ENCODE measurements around the gene ZFP36L1. TPM values are rescaled to one million over a fixed set of nuclear protein-coding genes. Genes with fewer than 3 reads are reported as not detected.

The ZFP36L1 gene
- total RNA-seq, 2 donors from 2014 or later = 217 to 257 TPM

DNA sequence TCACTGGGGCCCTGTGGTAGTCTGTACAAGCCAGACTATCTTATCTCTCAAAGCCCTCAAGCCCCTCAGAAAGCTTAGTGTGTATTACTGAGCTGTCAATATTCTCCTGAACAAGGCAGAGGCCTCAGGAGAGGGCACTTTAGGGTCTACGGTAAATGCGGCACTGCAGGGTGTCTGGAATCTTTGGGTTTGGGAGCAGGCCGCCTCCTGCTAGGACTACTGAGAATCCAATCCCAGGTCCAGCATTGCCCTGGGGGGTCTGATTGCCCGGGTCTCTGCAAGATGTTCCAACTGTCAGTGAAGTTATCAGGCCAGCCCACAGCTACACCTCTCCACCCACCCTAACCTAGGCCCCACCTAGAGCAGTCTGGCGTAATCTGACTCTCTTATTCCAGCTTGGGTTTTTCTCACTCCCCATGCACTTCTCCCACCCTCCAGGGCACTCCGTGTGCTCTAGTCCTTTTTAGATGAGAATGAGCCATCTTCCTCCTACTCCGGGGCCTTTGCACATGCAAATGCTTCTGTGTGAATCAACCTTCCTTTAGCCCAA lies 4.3 kb upstream of the ZFP36L1 start:
- peak overlapping the region; percentile 96 for H3K4me3 Mint-ChIP-seq
- H3K4me1 Mint-ChIP-seq = peaks cover 39% of the 10 kb centered on the region
- no peaks in the 10 kb centered on the region for H3K36me3 Mint-ChIP-seq (ENCODE audit: low read depth)
- peaks cover 2% of the 10 kb centered on the region for H3K9me3 ChIP-seq (ENCODE audit: control insufficient read depth, low read length, poor library complexity, severe bottlenecking)
- no peak for DNase-seq
- ATAC-seq = no peak
- peak overlapping the region; percentile 99 for H3K27ac Mint-ChIP-seq
- H3K27me3 Mint-ChIP-seq = no peaks in the 10 kb centered on the region

DNA sequence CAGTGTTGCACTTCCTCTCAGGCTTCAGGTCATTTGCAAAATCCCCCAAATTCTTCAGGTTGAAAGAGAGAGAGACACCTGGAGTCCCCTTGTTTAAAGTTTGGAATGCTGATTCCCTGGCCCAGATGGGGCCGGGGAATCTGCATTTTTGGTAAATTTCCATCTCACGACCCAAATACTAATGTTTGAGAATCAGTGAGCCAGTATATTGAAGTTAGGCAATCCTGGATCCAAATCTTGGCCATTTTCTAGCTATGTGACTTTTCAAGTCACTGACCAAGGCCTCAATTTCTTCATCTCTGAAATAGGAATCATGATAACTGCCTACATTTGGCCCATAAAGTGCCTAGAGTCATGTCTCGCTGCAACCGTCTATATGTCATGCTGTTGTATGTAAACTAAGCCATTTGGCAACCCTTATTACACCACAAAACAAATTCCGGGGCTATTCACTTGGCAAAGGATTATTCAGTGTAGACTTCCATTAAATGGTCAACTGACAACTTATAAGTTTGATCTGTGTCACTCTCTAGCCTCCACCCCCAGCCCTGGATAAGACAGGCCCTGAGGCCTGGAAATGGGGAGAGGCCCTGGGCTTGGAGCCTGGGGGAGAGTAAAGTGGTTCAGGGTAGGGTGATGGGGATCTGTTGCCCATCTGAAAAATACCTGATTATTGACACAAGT lies 3.7 kb upstream of the ZFP36L1 start:
- Mint-ChIP-seq H3K27ac (peak overlapping the region; percentile 99), H3K36me3 (ENCODE audit: low read depth) (peaks cover 1% of the 10 kb centered on the region), H3K4me3 (peak overlapping the region; percentile 96), H3K4me1 (peaks cover 39% of the 10 kb centered on the region), H3K27me3 (no peaks in the 10 kb centered on the region)
- DNase-seq = no peak
- no peak for ATAC-seq
- H3K9me3 ChIP-seq (ENCODE audit: control insufficient read depth, low read length, poor library complexity, severe bottlenecking) = peaks cover 2% of the 10 kb centered on the region

DNA sequence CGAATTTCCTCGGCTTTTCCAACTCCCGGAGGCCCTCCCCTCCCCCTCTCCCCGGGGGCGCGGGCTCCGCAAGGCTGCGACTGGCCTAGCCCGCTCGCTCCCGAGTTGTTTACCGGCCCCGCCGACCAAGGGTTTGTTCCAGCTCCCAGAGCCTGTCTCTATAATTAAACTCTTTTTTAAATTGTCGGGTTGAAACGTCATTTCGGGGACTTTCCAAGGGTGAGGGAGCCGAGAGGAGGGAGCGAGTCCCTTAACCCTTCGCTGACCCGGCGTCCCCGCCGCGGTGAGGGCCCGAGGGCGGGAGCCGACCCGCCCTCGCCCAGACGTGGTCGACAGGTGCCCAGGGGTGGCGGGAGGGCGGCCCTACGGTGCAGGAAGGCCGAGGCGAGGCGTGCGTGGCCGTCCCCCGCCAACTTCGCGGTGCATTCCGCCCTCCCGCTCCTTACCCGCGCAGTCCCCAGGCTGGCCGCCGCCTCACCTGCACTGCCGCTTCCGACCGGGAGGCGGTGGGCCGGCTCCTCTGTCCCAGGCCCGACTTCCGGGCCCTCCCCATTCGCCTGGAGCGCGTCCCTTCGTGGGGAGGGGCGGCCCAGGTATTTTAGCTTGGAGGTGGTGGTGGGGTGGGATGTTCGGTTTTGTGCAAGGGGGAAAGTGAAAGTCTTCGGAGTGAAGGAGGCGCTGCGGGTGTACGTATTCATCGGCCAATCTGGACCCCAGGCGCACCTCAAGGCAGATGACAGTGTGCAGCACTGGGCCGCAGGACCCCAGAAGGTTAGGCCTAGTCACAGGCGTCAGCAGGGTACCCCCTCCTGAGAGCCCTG lies 2.9 kb upstream of the ZFP36L1 start:
- H3K36me3 Mint-ChIP-seq (ENCODE audit: low read depth) = peaks cover 9% of the 10 kb centered on the region
- H3K9me3 ChIP-seq (ENCODE audit: control insufficient read depth, low read length, poor library complexity, severe bottlenecking) = peaks cover 2% of the 10 kb centered on the region
- peak; percentile 70 to 75 (median 74) for DNase-seq
- ATAC-seq = peak; percentile 51
- peak overlapping the region; percentile 96 for H3K4me3 Mint-ChIP-seq
- H3K27ac Mint-ChIP-seq = peak overlapping the region; percentile 99
- no peaks in the 10 kb centered on the region for H3K27me3 Mint-ChIP-seq
- H3K4me1 Mint-ChIP-seq = peaks cover 43% of the 10 kb centered on the region

DNA sequence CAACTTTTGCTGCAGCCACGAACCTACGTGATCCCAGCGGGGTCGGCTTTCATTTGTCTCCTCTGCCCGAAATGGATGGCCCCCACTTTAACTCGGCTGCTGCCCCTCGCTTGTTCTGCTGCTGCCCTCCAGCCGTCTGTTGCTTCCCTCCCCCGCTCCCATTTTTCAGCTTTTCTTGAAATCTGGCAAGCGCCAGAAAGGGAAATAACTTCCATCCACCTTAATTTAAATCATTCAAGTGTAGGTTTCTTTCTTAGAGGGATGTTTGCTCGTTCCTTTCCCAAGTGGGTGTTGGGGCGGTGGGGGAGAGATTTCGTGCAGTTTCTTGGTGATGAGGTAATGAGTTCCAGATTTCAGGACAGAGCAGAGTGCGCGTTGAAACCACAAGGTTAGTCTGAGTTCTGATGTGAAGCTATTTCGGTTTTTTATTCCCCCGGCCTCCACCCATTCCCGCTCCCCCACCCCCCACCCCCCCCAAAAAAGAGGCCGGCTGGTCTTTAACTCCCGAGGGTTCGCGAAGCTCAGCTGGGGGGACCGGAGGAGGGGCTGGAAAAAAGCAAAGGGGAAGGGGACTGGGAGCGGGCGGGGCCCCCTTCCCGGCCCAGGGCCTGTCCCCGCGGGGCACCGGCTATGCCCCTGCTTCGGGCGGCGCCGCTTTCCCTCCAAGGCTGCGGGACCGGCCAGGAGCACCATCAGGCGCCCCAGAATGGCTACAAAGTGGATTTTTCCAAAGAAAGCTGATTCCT lies 2.2 kb upstream of the ZFP36L1 start:
- Mint-ChIP-seq H3K36me3 (ENCODE audit: low read depth) (peaks cover 12% of the 10 kb centered on the region), H3K27ac (peak overlapping the region; percentile 99), H3K27me3 (no peaks in the 10 kb centered on the region), H3K4me3 (peak overlapping the region; percentile 96), H3K4me1 (peaks cover 48% of the 10 kb centered on the region)
- peak in 1 of 3 donors; percentile 34 for DNase-seq
- peaks cover 2% of the 10 kb centered on the region for H3K9me3 ChIP-seq (ENCODE audit: control insufficient read depth, low read length, poor library complexity, severe bottlenecking)
- ATAC-seq = no peak

DNA sequence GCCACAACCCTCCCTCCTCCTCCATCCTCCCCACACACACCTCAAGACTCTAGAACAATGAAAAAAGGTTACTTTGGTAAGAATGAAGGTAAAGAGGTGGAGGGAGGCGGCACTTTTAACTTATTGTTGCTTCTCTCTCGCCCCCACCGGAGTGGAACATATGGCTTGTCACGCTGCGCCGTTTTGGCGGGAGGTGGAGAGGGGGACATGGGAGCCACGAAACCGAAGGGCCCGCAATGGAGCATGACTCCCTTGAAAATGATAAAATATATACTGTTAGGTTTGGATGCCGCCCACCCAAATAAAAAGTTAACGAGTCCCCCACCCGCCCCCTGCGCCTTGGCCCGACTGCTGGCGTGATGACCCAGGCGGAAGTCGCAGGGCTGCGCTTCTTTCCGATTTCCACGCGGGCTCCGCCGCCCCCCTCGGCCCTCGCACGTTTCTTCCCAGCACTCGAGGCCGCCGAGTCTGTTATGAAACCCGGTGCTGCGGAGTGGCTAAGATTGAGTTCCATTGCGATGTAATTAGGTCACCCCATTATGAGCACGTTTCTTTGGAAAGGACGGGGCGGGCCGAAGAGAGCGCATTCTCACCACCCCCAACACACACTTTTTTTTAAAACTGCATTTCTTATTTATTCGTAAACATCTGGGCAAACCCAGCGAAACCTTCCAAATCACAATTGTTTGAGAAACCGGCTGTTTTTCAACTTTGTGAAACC lies 1.4 kb upstream of the ZFP36L1 start:
- H3K4me1 Mint-ChIP-seq = peaks cover 53% of the 10 kb centered on the region
- H3K36me3 Mint-ChIP-seq (ENCODE audit: low read depth) = peaks cover 19% of the 10 kb centered on the region
- peak; percentile 62 to 73 (median 69) for DNase-seq

DNA sequence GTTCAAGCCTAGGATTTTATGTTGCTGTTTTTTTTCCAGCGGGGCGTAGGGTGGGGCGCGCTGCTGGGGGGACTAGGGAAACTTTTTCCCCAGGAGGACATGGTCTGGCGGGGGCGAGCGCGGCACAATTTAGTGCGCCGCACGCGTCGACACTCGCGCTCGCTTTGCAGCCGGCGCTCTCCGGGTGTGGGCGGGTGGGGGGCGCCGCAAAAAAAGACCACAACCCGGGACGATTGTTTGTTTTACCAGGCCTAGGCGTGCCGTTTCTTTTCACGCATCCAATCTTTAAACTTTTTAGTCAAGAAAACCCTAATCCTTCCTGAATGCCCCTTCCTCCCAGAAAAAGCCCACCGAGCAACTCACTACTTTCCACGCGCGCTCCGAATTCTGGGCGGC lies 865 bp upstream of the ZFP36L1 start:
- peak overlapping the region; percentile 96 for H3K4me3 Mint-ChIP-seq
- H3K4me1 Mint-ChIP-seq = peaks cover 56% of the 10 kb centered on the region
- H3K36me3 Mint-ChIP-seq (ENCODE audit: low read depth) = peaks cover 24% of the 10 kb centered on the region
- peak overlapping the region; percentile 99 for H3K27ac Mint-ChIP-seq
- peaks cover 2% of the 10 kb centered on the region for H3K9me3 ChIP-seq (ENCODE audit: control insufficient read depth, low read length, poor library complexity, severe bottlenecking)
- ATAC-seq (peak; percentile 1), DNase-seq (no peak)
- H3K27me3 Mint-ChIP-seq = no peaks in the 10 kb centered on the region

More for the DNA sequence above, 1.4 kb upstream of the ZFP36L1 start:
- Mint-ChIP-seq H3K27ac (peak overlapping the region; percentile 99), H3K4me3 (peak overlapping the region; percentile 96), H3K27me3 (no peaks in the 10 kb centered on the region)
- peak; percentile 40 for ATAC-seq
- peaks cover 2% of the 10 kb centered on the region for H3K9me3 ChIP-seq (ENCODE audit: control insufficient read depth, low read length, poor library complexity, severe bottlenecking)

DNA sequence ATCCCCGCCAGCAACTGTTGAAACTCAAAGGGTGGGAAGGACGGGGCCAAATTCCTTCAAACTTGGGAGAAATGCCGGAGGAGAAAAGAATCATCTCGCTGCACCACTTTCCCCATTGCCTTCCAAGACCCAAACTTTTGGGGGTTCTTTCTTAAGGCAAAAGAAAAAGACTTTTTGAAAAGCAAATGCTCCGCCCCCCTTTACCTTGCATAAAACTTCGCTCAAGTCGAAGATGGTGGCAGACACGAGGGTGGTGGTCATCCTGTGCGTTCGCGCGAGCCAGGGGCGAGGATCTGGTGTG lies 239 bp downstream of the ZFP36L1 start:
- Mint-ChIP-seq H3K4me1 (peaks cover 57% of the 10 kb centered on the region), H3K27ac (peak overlapping the region; percentile 99)

DNA sequence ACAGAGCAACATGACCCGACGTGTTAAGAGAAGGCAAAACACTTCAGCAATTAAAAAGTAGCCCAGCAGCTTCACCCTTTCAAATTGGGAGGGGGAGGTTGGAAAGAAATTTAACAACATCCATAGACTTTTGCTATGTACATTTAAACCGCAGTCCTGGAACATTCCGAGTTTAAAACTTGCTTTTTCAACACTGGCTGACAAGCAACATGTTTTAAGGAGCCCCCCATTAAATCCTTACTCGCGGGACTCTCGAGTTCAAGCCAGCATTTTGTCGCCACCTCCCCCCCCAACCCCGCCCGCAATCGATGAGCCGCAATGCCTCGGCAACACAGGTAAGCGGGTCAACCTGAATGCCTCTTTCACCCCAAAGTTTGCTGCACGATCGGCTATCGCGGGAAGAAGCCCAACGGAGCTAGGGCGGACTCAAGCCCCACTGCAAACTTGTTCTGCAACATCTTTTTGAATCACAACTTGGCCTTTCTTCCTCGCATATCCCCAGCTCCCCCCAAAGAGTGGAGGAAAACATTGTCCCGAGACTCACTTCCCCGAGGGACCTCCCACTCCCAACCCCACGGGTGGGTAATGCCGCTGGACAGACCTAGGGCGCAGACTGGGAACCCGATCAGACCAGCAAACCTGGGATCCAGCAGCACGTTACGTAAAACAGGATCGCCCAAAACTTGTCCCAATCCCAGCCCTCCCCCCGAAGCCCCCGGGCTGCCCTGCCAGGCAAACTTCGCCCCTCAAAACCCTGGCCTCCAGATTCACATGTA lies 777 bp downstream of the ZFP36L1 start:
- H3K4me1 Mint-ChIP-seq = peaks cover 56% of the 10 kb centered on the region
- DNase-seq = no peak

More for the DNA sequence above, 239 bp downstream of the ZFP36L1 start:
- peak overlapping the region; percentile 96 for H3K4me3 Mint-ChIP-seq
- ATAC-seq (peak; percentile 3), DNase-seq (no peak)
- H3K9me3 ChIP-seq (ENCODE audit: control insufficient read depth, low read length, poor library complexity, severe bottlenecking) = peaks cover 2% of the 10 kb centered on the region
- no peaks in the 10 kb centered on the region for H3K27me3 Mint-ChIP-seq
- peaks cover 24% of the 10 kb centered on the region for H3K36me3 Mint-ChIP-seq (ENCODE audit: low read depth)

DNA sequence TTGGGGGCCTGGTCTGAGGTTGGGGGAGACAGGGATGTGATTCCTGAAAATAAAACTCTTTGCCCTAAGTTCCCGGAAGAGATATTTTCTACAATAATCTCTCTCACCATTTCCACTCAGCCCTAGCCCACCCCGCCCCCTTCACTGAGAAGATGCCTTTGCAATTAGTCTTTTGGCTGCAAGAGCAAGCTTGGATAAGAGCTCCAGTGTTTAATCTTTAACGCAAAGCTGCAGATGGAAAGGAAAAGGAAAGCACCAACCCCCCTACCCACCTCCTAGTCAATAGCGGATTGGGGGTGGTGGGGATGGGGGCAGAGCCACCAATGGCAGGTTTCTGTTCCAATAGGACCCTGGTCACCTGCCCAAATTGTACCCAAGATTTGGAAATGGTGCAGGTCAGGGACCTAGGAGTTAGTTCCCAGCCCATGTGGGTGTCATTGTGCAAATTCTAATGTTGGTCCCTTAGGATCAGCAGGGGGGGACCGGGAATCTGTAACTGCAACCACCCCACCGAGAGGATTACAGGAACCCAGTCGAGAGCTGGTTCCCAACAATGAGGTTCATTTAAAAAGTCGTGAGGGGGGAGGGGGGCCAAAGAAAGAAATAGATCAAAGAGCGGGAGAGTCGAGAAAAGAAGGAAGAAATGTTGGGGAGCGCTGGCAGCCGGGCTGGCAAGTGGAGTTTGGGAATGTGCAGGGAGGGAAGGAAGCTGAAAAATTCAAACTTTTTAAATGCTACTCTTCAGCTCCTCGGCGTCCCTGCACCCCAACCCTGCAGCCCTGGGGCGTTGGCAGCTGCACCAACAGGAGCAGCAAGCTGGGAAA lies 1.6 kb downstream of the ZFP36L1 start:
- H3K4me3 Mint-ChIP-seq = peak overlapping the region; percentile 96
- H3K27ac Mint-ChIP-seq = peak overlapping the region; percentile 99
- peaks cover 2% of the 10 kb centered on the region for H3K9me3 ChIP-seq (ENCODE audit: control insufficient read depth, low read length, poor library complexity, severe bottlenecking)
- H3K36me3 Mint-ChIP-seq (ENCODE audit: low read depth) = peaks cover 24% of the 10 kb centered on the region
- DNase-seq (no peak), ATAC-seq (no peak)
- H3K4me1 Mint-ChIP-seq = peaks cover 58% of the 10 kb centered on the region
- H3K27me3 Mint-ChIP-seq = no peaks in the 10 kb centered on the region

More for the DNA sequence above, 777 bp downstream of the ZFP36L1 start:
- no peak for ATAC-seq
- H3K9me3 ChIP-seq (ENCODE audit: control insufficient read depth, low read length, poor library complexity, severe bottlenecking) = peaks cover 2% of the 10 kb centered on the region
- Mint-ChIP-seq H3K27me3 (no peaks in the 10 kb centered on the region), H3K4me3 (peak overlapping the region; percentile 96), H3K36me3 (ENCODE audit: low read depth) (peaks cover 24% of the 10 kb centered on the region), H3K27ac (peak overlapping the region; percentile 99)

DNA sequence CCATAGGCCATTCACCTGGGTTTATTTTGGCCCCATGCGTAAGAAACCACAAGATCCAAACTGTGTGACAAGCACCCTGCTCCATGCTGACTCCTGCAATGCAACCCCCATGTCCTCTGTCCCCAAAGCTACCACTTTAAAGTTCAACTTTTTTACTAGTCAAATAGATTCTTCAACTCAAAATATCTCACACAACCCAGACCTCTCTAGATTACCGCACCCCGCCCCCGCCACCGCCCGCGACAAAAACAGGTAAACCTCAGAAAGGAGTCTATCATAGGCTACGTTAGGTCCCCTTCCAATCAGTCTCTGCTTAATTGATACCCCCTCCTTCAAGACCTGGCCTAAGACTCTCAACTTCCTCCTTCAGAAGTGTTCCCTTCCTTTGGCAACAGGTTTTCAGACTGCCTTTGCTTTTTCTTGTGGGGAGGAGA lies 2.2 kb downstream of the ZFP36L1 start:
- peak overlapping the region; percentile 99 for H3K27ac Mint-ChIP-seq
- peaks cover 24% of the 10 kb centered on the region for H3K36me3 Mint-ChIP-seq (ENCODE audit: low read depth)
- no peaks in the 10 kb centered on the region for H3K27me3 Mint-ChIP-seq
- DNase-seq (peak in 1 of 3 donors; percentile 47), ATAC-seq (no peak)
- peaks cover 2% of the 10 kb centered on the region for H3K9me3 ChIP-seq (ENCODE audit: control insufficient read depth, low read length, poor library complexity, severe bottlenecking)
- peak overlapping the region; percentile 96 for H3K4me3 Mint-ChIP-seq
- H3K4me1 Mint-ChIP-seq = peaks cover 61% of the 10 kb centered on the region

DNA sequence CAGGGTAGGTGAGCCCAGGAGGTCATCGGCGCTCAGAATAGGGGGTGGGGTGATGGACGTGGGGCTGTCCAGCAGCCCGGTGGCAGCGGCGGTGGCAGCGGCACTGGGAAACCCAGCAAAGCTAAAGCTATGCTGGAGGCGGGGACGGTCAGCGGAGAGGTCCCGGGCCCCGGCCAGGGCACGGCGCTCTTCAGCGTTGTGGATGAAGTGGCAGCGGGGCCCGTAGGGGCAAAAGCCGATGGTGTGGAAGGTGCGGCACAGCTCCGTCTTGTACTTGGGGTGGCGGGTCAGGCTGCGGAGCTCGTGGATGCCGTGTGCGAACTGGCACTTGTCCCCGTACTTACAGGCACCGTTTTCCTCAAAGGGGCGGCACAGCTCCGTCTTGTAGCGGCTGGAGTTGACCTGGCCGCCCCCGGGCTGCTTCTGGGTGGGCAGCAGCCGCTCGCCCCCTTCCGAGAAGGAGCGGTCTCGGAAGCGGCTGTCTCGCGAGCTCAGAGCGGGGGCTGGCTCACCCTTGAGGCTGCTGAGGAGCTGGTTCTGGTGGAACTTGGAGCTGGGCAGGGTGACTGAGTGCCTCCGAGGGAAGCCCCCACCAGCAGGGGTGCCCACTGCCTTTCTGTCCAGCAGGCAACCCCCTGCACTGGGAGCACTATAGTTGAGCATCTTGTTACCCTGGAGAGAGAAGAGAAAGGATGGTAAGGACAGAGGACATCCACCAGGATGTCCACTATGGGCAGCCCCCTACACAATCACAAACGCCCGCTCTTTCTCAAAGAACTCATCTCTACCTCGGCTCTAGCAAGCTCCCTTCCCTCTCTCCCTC lies 2.8 kb downstream of the ZFP36L1 start:
- Mint-ChIP-seq H3K36me3 (ENCODE audit: low read depth) (peaks cover 24% of the 10 kb centered on the region), H3K27ac (peak overlapping the region; percentile 99), H3K4me1 (peaks cover 63% of the 10 kb centered on the region), H3K27me3 (no peaks in the 10 kb centered on the region), H3K4me3 (peak overlapping the region; percentile 96)
- peaks cover 2% of the 10 kb centered on the region for H3K9me3 ChIP-seq (ENCODE audit: control insufficient read depth, low read length, poor library complexity, severe bottlenecking)
- DNase-seq (no peak), ATAC-seq (no peak)
